Mesodermal cell (in vitro differentiated cells): Measurements from ENCODE around the gene PREX1.

ENCODE experiments used
- H3K27ac ChIP-seq: 2 replicates; pipeline ENCODE4 v1.7.0; 2013; ENCODE audit warnings: mild to moderate bottlenecking, low read depth, low read length, moderate library complexity; ENCODE audit not compliant: severe bottlenecking
- H3K36me3 ChIP-seq: 2 replicates; pipeline ENCODE4 v1.7.1; 2013; ENCODE audit warnings: mild to moderate bottlenecking, low read length, moderate library complexity; ENCODE audit not compliant: control insufficient read depth, insufficient read depth
- H3K4me1 ChIP-seq: one replicate; pipeline ENCODE4 v1.7.1; 2013; ENCODE audit warnings: mild to moderate bottlenecking, low read length; ENCODE audit not compliant: insufficient read depth, control insufficient read depth, poor library complexity, severe bottlenecking
- H3K4me3 ChIP-seq: 2 replicates; pipeline ENCODE4 v1.7.0; 2013; ENCODE audit warnings: low read length, control low read depth, mild to moderate bottlenecking; ENCODE audit not compliant: insufficient read depth, poor library complexity, severe bottlenecking; ENCODE audit errors: extremely low read depth
- H3K9me3 ChIP-seq: 2 replicates; pipeline ENCODE4 v1.7.1; 2013; ENCODE audit warnings: mild to moderate bottlenecking, low read length, moderate library complexity; ENCODE audit not compliant: control insufficient read depth
- WGBS, 2 experiments: methylation state at CpG; one replicate each; pipeline ENCODE4 v1.1.5; 2013; ENCODE audit warnings: missing lambda C conversion rate in 2 of 2; ENCODE audit not compliant: insufficient coverage in 2 of 2; 5-methylcytosine and 5-hydroxymethylcytosine counted together

PREX1 gene

GRCh38 chr20:48607544-48607865 lies 220.3 kb downstream of the PREX1 start:
- H3K4me3 ChIP-seq = no peak overlapping the region
- WGBS, 2 experiments = 86 to 88% methylated on average over 1 to 8 of the region's 8 CpGs
- no peaks in the 10 kb centered on the region for H3K4me1 ChIP-seq
- H3K36me3 ChIP-seq = no peaks in the 10 kb centered on the region
- H3K27ac ChIP-seq = no peak overlapping the region
- no peaks in the 10 kb centered on the region for H3K9me3 ChIP-seq

GRCh38 chr20:48606841-48607543 lies 220.8 kb downstream of the PREX1 start:
- Histone ChIP-seq H3K9me3 (no peaks in the 10 kb centered on the region), H3K4me3 (no peak overlapping the region), H3K27ac (no peak overlapping the region), H3K4me1 (no peaks in the 10 kb centered on the region), H3K36me3 (no peaks in the 10 kb centered on the region)
- 81 to 89% methylated on average over 8 to 11 of the region's 12 CpGs for WGBS, 2 experiments

GRCh38 chr20:48606172-48606840 lies 221.5 kb downstream of the PREX1 start:
- H3K27ac ChIP-seq = no peak overlapping the region
- H3K4me1 ChIP-seq = no peaks in the 10 kb centered on the region
- no peaks in the 10 kb centered on the region for H3K9me3 ChIP-seq
- WGBS, 2 experiments = 88 to 91% methylated on average over 8 to 10 of the region's 14 CpGs
- H3K36me3 ChIP-seq = no peaks in the 10 kb centered on the region
- H3K4me3 ChIP-seq = no peak overlapping the region

- Histone ChIP-seq H3K4me3 (no peak overlapping the region), H3K27ac (no peak overlapping the region), H3K4me1 (no peaks in the 10 kb centered on the region), H3K36me3 (no peaks in the 10 kb centered on the region), H3K9me3 (no peaks in the 10 kb centered on the region)
- 91 to 94% methylated on average over 10 of the region's 17 CpGs for WGBS, 2 experiments
Measured at GRCh38 chr20:48605364-48606171, 222.2 kb downstream of the PREX1 start.

- no peaks in the 10 kb centered on the region for H3K4me1 ChIP-seq
- H3K4me3 ChIP-seq = no peak overlapping the region
- H3K36me3 ChIP-seq = no peaks in the 10 kb centered on the region
- WGBS, 2 experiments = 90 to 100% methylated on average over 2 to 5 of the region's 7 CpGs
- H3K27ac ChIP-seq = no peak overlapping the region
- H3K9me3 ChIP-seq = no peaks in the 10 kb centered on the region
Measured at GRCh38 chr20:48604936-48605335, 222.9 kb downstream of the PREX1 start.

- H3K9me3 ChIP-seq = no peaks in the 10 kb centered on the region
- H3K36me3 ChIP-seq = no peaks in the 10 kb centered on the region
- 91 to 96% methylated on average over 5 to 8 of the region's 9 CpGs for WGBS, 2 experiments
- no peak overlapping the region for H3K4me3 ChIP-seq
- no peak overlapping the region for H3K27ac ChIP-seq
- no peaks in the 10 kb centered on the region for H3K4me1 ChIP-seq
Measured at GRCh38 chr20:48604426-48604825, 223.4 kb downstream of the PREX1 start.

GRCh38 chr20:48603819-48604405 lies 223.9 kb downstream of the PREX1 start:
- Histone ChIP-seq H3K9me3 (no peaks in the 10 kb centered on the region), H3K4me1 (no peaks in the 10 kb centered on the region), H3K27ac (no peak overlapping the region), H3K36me3 (no peaks in the 10 kb centered on the region), H3K4me3 (no peak overlapping the region)
- WGBS, 2 experiments = 90 to 96% methylated on average over 9 to 11 of the region's 11 CpGs

GRCh38 chr20:48603116-48603818 lies 224.5 kb downstream of the PREX1 start:
- Histone ChIP-seq H3K27ac (no peak overlapping the region), H3K9me3 (no peaks in the 10 kb centered on the region), H3K4me1 (no peaks in the 10 kb centered on the region), H3K36me3 (no peaks in the 10 kb centered on the region), H3K4me3 (no peak overlapping the region)
- WGBS, 2 experiments = 31 to 64% methylated on average over 2 to 7 of the region's 9 CpGs

GRCh38 chr20:48601798-48602197 lies 226.0 kb downstream of the PREX1 start:
- Histone ChIP-seq H3K36me3 (no peaks in the 10 kb centered on the region), H3K4me3 (no peak overlapping the region), H3K27ac (no peak overlapping the region), H3K9me3 (no peaks in the 10 kb centered on the region), H3K4me1 (no peaks in the 10 kb centered on the region)
- 93 to 96% methylated on average over 3 to 5 of the region's 5 CpGs for WGBS, 2 experiments

GRCh38 chr20:48600470-48600945 lies 227.3 kb downstream of the PREX1 start:
- no peak overlapping the region for H3K4me3 ChIP-seq
- no peaks in the 10 kb centered on the region for H3K4me1 ChIP-seq
- no peak overlapping the region for H3K27ac ChIP-seq
- no peaks in the 10 kb centered on the region for H3K9me3 ChIP-seq
- H3K36me3 ChIP-seq = no peaks in the 10 kb centered on the region
- WGBS, 2 experiments = 95% methylated on average over 6 to 10 of the region's 10 CpGs
